GM18867 (cell line): ENCODE results near the gene KCNK2.

Source experiments
- ATAC-seq: cut with Tn5 transposase; IDR thresholded peaks from one replicate; pipeline ENCODE4 v1.9.1; 2021; ENCODE audit warnings: mild to moderate bottlenecking, moderate library complexity; ENCODE audit not compliant: unreplicated experiment

Gene KCNK2

DNA sequence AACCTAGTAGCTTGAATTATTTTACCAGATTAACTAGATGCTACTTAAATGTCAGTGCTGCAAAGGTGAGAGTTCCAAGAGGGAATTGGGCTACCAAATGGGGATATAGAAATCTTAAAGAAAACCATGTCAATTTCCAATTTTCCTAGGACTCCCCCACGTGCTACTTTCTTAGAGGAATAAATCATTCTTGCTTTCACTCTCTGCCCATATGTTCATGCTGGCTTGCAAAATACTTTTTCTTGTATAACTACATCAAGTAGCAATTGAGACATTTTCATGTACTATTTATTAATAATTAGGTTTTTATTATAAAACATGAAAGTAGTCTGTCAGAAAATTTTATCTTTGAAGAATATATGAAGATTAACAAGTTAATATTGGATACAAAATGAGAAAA is 11.8 kb downstream of the KCNK2 start:
- no peak for ATAC-seq

DNA sequence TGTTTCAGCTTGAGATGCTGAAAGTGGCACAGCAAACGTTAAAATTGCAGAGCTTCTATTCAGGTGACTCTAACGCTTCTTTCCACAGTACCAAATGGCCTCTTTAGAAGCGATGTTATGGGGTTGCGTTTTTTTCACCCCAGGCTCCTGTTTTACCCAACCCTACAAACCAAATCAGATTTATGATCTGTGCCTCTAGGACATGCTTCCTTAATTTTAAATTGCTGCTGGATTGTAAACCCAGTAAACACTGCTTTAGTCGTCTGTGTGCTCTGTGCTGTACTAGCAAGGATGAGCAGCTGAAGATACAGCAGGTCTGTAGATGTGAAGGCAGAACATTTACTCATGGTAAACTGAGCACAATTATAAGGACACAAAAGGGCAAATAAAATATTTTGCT is 13.0 kb downstream of the KCNK2 start:
- ATAC-seq, result no peak

- no peak for ATAC-seq
Measured at GRCh38 chr1:215101511-215101910, 19.0 kb downstream of the KCNK2 start.

DNA sequence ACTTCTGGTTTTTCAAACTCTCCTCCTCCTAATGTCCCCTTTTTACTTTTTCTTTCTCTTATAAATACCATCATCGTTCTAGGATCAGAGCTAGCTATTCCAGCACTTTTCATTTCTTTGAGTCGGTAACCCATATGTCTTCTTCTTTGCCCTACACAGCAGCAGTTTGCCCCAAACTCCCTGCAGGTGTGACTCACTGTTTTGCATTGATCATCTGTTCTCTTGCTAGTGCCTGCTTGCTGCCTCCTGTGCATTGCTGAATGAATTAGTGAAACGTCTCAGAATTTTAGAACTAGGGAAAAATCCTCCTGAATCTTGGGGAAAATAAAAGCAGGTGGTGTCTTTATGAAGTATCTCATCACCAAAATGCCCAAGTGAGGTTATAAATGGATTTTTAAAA is 21.7 kb downstream of the KCNK2 start:
- no peak for ATAC-seq

DNA sequence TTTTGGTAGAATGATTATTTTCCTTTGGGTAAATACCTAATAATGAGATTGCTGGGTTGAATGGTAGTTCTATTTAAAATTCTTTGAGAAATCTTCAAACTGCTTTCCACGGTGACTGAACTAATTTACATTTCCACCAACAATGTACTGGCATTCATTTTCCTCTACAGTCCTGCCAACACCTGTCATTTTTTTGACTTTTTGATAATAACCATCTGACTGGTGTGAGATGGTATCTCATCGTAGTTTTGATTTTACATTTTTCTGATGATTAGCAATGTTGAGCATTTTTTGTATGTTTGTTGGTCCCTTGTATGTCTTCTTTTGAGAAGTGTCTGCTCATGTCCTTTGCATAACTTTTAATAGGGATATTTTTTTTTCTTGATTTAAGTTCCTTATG is 23.5 kb downstream of the KCNK2 start:
- no peak for ATAC-seq

GRCh38 chr1:215109171-215109570 is 26.6 kb downstream of the KCNK2 start:
- no peak for ATAC-seq

DNA sequence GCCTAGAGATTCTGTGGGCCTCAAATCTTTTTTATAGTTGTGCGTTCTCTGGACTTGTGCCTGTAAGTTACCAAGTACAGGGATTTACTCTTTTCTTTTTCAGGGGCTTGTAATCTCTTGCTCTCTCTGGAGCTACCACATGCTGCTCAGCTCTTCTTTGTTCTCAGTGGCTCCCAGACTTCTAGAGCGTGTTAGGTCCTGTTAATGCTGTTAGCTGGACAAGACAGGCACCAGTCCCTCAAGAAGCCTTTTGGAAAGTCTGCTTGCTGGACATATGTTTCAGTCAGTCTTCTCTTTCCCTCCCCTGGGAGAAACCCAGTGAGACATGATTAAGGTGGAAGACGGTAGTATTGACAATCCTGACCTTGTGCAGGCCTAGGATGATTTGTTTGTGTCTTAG is 29.4 kb downstream of the KCNK2 start:
- no peak for ATAC-seq

- ATAC-seq, result peak; percentile 64
Measured at GRCh38 chr1:215113776-215114153, 31.2 kb downstream of the KCNK2 start.

DNA sequence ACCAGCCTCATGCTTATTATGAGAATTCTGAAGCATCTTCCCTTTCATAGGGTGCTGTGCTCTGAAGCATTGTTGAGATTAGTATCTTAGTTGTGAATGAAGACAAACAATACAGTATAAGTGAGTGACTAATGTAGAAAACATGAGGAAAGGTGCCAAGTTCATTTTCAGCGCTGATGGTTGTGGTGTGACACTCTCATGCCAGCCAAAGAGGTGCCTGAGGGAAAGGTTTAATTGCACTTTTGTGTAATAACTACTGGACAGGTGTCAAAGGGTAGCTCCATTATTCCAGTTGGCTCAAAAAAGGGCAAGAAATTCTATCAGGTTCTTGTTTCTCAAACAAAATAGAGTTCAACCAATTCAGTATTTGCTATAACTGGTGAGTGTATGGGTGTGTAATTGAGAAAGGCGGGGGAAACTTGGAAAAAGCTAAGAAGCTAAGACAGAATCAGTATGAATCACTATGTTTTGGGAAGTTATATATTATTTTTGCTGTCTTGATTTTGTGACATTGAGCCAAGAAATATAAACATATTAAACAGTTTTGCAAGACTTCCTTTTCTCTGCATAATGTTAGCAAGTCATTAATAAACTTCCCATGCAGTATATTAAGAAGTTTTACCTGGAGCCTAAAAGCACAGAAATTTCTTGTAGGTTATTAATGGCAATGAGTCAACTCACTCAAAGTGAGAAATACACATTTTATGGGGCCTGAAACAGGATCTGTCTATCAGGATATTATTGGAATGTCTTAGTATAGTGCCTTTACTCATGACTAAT is 31.8 kb downstream of the KCNK2 start:
- peak; percentile 28 for ATAC-seq

DNA sequence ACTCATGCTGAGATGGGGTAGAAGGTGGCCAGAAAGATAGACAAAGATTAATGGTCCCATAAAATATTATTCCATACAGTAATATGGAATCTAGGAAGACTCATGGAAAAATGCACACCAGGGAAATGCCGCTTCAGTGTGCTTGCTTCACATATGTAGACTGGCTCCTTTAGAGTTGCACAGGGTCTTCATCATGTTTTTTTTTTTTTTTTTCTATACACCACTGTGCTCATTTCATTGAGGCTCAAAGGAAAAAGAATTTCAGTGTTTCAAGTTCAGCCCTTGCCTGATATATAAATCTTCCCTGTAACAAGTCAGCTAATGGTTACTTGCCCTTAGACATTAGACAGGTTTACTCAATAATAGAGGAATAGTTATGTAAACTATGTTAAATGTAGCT is 33.2 kb downstream of the KCNK2 start:
- ATAC-seq, result no peak

DNA sequence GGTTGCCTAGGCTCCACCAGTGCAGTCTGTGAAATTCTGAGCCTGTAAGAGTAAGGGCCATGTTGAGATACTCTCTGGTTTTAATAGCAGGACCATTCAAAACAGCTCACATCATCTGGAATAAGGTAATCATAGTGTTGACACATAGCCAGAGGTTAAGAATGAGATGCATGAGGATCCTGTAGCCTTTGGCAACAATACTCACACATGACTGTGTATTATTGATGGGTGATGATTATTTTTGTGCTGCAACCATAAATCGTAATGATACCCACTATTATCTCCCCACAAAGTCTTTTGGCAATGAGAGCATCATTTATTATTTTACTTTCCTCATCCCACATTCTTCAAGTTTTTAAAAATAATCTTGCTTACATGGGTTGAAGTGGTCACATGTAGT is 35.5 kb downstream of the KCNK2 start:
- ATAC-seq, result no peak

DNA sequence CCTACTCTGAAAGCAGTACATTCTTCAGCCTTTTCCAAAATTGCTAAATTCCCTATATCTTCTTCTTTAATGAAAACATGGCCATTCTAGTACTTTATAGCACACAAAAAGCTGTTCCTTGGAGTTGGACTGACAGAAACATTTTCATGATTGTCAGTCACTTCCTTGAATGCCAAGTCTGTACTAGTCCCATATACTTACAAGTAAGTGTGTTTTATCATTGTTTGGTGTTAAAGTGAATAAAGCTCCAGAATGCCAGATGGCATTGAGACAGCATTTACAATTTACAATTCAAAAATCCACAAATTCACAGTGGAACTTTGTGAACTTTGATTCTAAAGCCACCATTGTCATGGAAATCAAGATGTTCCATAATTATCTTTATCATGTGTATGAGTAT is 36.5 kb downstream of the KCNK2 start:
- no peak for ATAC-seq

DNA sequence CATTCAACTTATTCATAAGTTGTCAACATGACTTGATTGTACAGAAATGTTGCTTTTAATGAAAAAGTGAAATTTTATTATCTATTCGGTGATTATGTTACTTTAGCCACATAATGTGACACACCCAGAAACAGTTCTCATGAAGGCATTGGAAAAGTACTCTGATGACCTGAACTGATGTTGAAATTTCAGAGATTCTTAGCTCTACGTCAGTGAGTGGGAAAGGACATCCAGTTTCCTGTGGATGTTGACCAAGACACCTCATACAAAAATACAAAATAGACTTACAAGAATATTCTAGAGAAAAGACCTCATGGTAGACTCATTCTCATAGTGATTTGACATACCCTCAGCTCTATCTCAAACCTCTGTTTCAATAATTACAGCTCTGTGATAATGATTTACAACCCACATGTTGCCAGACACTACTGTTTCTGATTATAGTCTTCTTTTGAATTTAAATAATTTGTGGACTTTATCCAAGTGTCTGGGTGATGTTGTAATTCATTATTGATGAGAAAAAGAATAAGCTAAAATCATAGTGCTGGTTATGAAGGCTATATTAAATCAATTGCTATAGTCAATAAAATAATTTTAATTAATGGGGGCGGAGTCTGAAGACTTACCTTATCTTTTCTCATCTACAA is 37.3 kb downstream of the KCNK2 start:
- no peak for ATAC-seq

GRCh38 chr1:215128504-215128903 is 46.0 kb downstream of the KCNK2 start:
- ATAC-seq, result no peak

- no peak for ATAC-seq
Measured at GRCh38 chr1:215131291-215131690, 48.8 kb downstream of the KCNK2 start.

- ATAC-seq, result no peak
Measured at GRCh38 chr1:215132156-215132555, 49.6 kb downstream of the KCNK2 start.

GRCh38 chr1:215133532-215133931 is 51.0 kb downstream of the KCNK2 start:
- no peak for ATAC-seq

DNA sequence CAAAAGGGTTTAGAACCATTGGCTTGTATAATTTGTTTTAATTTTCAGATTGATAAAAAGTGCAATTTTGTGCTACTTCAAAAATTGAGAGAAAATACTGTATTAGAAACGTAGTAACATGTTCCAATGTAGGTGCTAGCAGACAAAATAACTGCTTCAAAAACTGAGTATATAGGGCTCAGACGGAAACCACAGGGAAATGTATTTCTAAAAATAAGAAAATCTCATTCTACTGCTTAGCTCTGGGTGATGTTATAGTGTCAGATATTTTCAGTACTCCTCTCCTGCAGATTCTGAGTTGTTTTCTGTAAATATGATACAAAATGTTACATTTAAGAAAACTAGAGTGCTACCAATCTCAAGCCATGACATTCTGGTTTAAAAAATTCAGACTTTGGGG is 55.4 kb downstream of the KCNK2 start:
- no peak for ATAC-seq

DNA sequence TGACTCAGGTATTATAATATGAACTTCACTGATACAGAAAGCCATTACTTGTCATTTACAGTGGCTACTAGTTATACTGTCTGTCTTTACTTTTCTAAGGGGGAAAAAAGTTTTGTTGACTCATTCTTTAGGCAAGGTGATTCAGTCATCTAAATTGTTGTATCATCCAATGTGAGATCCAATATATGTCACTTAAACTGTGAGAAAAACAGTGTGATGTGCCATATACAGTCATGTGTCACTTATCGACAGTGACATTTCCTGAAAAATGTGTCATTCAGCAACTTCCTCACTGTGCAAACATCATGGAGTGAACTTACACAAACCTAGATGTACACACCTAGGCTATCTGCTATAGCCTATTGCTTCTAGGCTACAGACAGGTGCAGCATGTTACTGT is 57.6 kb downstream of the KCNK2 start:
- no peak for ATAC-seq

DNA sequence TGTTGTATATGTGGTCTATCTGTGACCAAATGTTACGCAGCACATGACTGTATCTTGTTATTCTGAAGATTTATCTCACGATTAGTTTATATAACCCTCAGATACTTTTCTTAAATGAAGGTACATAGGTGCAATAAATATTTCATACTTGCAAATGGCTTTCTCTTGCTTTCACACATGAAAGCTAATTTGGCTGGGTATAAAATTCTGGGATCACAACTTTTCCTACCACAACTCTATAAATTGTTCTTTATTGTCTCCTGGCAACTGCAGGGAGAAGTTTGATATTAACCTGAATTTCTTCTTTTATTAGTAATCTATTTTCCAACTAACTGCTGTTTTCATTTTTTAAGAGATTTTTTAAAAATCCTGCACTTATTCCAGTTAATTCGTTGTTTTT is 58.9 kb downstream of the KCNK2 start:
- no peak for ATAC-seq

DNA sequence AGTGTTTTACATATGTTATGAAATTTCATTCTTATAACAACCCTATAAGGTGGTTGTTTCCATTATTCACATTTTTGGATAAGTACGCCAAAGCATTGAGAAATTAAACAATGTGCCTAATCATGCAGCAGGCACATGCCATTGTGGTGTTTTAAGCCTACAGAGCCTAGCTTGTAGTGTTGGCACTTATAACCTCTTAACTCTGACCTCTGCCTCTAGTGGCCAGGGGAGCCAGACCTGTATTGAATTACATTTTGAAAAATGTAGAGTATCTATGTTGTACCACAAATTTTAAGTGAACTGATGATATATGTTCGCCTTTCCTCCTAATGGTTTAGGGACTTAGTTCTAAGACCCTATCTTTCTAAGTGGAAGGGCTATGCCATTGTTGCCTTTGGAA is 61.0 kb downstream of the KCNK2 start:
- no peak for ATAC-seq

DNA sequence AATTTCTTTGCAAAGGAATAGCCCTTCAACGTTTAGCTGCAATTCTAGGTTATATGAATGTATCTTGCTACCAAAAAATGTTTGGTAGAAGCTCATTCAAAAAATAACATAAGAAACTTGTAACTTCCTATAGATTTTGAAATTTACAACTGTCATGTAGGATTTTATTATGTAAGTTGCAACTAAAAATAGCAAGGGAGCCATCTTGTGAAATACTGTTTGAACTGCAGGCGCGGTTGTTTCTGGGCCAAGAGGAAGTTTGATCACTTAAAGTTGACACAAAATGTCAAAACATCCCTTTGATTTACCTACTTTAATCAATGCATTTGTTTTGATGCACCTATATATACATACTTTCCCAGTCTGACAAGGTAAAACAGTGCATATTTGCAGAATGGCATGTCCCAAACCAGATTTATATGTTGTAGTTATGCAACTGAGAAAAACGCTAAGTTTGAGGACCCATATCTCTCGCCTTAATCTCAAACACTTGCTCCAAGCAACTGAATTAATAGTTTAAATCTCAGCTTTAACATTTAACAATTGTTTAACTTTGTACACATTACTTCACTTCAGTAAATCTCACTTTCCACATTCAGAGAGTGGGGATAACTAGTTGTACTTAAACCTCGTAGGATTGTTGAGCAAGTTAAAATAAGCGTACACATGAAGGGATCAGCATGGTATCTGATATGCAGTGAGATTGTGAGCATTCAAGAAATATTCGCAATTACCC is 63.9 kb downstream of the KCNK2 start:
- no peak for ATAC-seq
